NCI-H2196 treated with DMSO at 0.1 percent for 48 hours (cell line): ENCODE measurements around the gene PTPRU.
"Not testable (repeated sequence)": the region's sequence is repeated elsewhere in the genome, so short reads cannot be mapped to it uniquely, and the experiment has no call there.

ENCODE experiments used
- DNase-seq: peaks from one replicate; lab custom pipeline; 2025; ENCODE audit not compliant: unreplicated experiment; lab: John Stamatoyannopoulos, UW

PTPRU gene

GRCh38 chr1:29284961-29285560 is 48.7 kb downstream of the PTPRU start:
- no peak for DNase-seq

GRCh38 chr1:29285771-29286170 is 49.4 kb downstream of the PTPRU start:
- DNase-seq, result no peak

GRCh38 chr1:29286194-29286767 is 50.0 kb downstream of the PTPRU start:
- DNase-seq, result no peak

GRCh38 chr1:29289493-29289892 is 53.2 kb downstream of the PTPRU start:
- no peak for DNase-seq

- DNase-seq, result no peak
Observed at GRCh38 chr1:29290414-29290985, 54.2 kb downstream of the PTPRU start.

GRCh38 chr1:29291756-29292155 is 55.4 kb downstream of the PTPRU start:
- DNase-seq, result no peak

- DNase-seq, result no peak
Observed at GRCh38 chr1:29292344-29292743, 56.0 kb downstream of the PTPRU start.

GRCh38 chr1:29297450-29297849 is 61.1 kb downstream of the PTPRU start:
- no peak for DNase-seq

GRCh38 chr1:29298246-29298645 is 61.9 kb downstream of the PTPRU start:
- no peak for DNase-seq

- DNase-seq, result no peak
Observed at GRCh38 chr1:29299446-29299845, 63.1 kb downstream of the PTPRU start.

- DNase-seq, result not testable (repeated sequence)
Observed at GRCh38 chr1:29301732-29302131, 65.4 kb downstream of the PTPRU start.

- no peak for DNase-seq
Observed at GRCh38 chr1:29303201-29304024, 67.1 kb downstream of the PTPRU start.

GRCh38 chr1:29304025-29304684 is 67.8 kb downstream of the PTPRU start:
- DNase-seq, result no peak

- DNase-seq, result no peak
Observed at GRCh38 chr1:29305943-29306342, 69.6 kb downstream of the PTPRU start.

- DNase-seq, result no peak
Observed at GRCh38 chr1:29306471-29307140, 70.3 kb downstream of the PTPRU start.

- no peak for DNase-seq
Observed at GRCh38 chr1:29309075-29309474, 72.8 kb downstream of the PTPRU start.

- DNase-seq, result no peak
Observed at GRCh38 chr1:29309621-29310020, 73.3 kb downstream of the PTPRU start.

GRCh38 chr1:29310616-29311180 is 74.4 kb downstream of the PTPRU start:
- DNase-seq, result no peak

GRCh38 chr1:29311352-29312030 is 75.2 kb downstream of the PTPRU start:
- DNase-seq, result no peak
